SK-N-DZ (cell line): ENCODE measurements around the gene AGAP1.
"Not testable (repeated sequence)": the region's sequence is repeated elsewhere in the genome, so short reads cannot be mapped to it uniquely, and the experiment has no call there.

Experiments
- DNase-seq: peaks from one replicate; pipeline ENCODE4 v3.0.0-alpha.2; 2015; ENCODE audit warnings: low spot score

Gene AGAP1

GRCh38 chr2:235762832-235763598, 269.2 kb downstream of the AGAP1 start:
- no peak for DNase-seq

DNA sequence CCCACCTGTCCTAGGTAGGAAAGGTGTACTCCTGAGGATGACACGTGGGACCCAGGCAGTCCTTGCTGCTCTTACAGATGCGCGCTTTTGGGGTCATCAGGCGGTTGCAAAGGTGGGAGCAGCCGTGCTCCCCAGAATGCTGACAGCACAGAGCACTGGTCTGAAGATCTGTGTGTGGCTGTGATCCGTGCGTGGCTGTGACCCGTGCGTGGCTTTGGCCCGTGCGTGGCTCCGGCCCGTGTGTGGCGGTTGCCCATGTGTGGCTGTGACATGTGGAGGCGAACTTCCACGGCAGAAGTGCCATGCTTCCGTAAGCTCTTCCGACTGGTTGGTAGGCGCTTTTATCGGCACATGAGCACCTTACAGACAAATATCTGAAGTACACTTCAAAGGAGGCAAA, 270.0 kb downstream of the AGAP1 start:
- no peak for DNase-seq

DNA sequence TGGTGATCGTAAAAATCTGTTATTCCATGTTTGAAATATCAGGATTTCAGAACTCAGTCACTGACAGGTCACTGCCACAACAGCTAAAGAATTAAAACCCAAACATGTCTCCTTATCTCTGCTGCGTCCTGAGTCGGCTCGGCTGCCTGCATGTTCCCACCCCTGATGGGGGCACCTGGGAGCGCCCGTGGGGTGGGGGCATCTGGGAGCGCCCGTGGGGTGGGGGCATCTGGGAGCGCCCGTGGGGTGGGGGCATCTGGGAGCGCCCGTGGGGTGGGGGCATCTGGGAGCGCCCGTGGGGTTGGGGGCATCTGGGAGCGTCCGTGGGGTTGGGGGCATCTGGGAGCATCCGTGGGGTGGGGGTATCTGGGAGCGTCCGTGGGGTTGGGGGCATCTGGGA, 270.6 kb downstream of the AGAP1 start:
- not testable (repeated sequence) for DNase-seq

- no peak for DNase-seq
Observed at GRCh38 chr2:235765181-235765820, 271.5 kb downstream of the AGAP1 start.

DNA sequence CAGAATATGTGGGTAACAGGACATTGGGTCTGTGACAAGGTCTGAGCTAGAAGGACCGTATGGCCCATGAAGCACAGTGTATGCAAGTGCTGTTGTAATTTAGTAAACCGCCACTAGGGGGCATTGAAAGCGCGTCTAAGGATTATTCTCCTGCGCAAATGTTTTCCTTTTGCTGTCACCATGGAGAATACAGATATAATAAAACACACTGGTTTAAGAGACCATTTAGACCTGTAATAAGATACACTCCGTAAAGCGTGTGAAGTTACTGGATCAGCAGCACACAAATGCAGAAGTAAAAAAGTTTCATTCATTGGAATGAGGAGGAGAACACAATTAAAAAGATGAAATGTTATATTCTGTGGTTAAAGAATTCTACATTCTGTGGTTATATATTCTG, 272.4 kb downstream of the AGAP1 start:
- DNase-seq: peak; percentile 55

DNA sequence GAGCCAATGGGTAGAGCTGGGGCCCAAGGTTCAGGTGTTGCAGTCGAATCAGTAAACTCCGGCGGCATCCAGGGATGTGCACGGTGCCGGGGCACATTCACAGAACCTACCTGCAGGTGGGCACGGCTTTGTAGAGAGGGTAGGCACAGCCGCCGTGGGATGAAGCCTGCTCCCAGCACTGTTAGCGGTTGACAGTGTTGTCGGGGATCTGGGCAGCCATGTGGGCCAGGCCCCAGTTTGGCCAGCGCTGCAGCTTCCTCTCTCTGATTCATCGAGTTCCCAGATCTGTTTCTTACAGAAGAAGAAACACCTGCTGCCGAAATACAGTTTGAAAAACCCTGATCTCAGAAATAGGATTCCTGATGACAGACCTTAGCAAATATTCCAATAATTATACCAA, 274.8 kb downstream of the AGAP1 start:
- DNase-seq: no peak

DNA sequence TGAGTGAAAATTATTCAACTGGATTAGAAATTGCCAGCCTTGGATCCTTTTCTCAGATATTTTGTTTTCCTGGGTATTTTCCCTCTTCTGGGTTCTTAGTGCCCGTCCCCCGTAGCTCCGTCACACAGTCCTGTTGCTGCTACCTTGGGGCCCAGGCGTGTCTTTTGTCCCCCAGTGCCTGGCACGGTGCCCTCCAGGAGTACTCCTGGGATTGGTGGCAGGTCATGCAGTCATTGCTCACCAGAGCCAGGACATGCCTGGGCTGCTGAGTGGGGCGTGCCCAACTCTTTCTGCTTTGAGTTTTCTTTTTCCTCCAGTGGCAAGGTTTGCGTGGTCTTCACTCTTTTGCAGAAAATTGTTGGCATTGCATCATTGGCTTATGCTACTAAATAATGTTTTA, 275.2 kb downstream of the AGAP1 start:
- DNase-seq: no peak

GRCh38 chr2:235770909-235771820, 277.3 kb downstream of the AGAP1 start:
- DNase-seq: no peak

GRCh38 chr2:235773188-235773928, 279.5 kb downstream of the AGAP1 start:
- no peak for DNase-seq

GRCh38 chr2:235774153-235774870, 280.5 kb downstream of the AGAP1 start:
- DNase-seq: peak; percentile 29

DNA sequence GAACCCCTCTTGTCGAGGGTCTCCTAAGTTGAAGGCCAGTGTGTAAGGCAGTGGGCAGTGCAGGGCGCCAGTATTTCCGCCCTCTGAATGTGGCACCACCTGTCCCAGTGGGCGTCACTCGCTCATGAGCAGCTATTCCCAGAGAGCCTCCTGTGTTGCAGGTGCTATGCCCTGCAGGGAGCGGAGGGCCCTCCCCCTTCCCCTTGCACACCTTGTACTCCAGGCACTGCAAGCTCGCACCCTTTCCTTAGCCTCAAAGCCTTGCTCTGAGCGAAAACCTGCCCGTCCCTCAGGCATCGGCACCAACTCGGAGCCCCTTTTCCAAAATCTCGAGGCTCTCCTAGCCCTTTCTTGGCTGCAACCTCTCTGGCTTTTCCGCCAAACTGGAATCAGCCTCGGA, 282.7 kb downstream of the AGAP1 start:
- DNase-seq: no peak

DNA sequence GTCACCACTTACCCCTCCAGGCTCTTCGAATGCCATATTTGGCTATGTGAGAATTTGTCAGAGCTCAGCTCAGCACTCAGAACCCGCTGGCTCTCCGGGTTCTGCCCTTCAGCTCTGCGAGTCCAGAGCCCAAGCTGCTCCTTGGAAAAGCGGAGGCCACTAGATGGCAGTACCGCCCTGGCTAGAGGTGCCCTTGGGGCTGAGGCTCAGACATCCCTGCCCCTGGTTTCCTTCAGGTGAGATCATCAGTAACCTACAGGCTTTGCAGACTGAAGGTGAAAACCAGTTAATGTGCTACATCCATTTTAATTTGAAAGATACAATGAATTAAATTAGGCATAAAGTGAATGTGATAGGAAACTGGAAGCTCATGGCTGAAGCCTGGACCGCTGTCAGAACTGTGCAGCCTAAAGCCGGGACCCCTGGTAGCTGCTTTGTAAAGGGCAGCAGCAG, 285.6 kb downstream of the AGAP1 start:
- DNase-seq: peak; percentile 58

- no peak for DNase-seq
Observed at GRCh38 chr2:235780401-235780800, 286.6 kb downstream of the AGAP1 start.

GRCh38 chr2:235781775-235782174, 287.9 kb downstream of the AGAP1 start:
- no peak for DNase-seq

DNA sequence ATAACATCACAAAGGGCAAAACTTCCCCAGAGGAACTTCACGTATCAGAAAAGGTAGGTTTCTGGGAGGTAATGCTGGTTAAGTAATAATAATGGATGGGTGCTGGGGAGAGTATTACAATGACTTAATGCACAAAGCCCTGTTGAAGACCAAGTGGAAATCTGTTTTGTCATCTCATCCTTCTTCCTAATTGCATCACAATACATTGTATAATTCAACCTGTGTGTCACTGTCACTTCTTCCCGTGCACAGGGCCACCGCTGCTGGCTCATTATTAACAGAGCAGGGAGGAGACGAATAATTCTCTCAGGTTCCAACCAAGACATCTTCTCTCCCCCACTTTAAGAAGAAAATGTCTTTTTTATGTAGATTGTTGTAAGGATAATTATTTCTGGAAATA, 290.9 kb downstream of the AGAP1 start:
- DNase-seq: no peak

- DNase-seq: no peak
Observed at GRCh38 chr2:235789552-235789951, 295.7 kb downstream of the AGAP1 start.

- peak; percentile 74 for DNase-seq
Observed at GRCh38 chr2:235793163-235793752, 299.4 kb downstream of the AGAP1 start.

GRCh38 chr2:235799281-235799680, 305.4 kb downstream of the AGAP1 start:
- no peak for DNase-seq

DNA sequence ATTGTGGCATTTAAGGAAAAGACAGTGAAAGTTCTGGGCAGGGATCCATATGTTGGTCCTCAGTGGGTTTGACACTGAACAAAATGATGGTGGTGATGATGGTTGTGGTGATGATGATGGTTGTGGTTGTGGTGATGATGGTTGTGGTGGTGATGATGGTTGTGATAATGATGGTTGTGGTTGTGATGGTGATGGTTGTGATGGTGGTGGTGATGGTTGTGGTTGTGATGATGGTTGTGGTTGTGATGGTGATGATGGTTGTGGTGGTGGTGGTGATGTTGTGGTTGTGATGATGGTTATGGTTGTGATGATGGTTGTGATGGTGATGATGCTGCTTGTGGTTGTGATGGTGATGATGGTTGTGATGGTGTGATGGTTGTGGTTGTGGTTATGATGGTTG, 308.7 kb downstream of the AGAP1 start:
- DNase-seq: no peak

DNA sequence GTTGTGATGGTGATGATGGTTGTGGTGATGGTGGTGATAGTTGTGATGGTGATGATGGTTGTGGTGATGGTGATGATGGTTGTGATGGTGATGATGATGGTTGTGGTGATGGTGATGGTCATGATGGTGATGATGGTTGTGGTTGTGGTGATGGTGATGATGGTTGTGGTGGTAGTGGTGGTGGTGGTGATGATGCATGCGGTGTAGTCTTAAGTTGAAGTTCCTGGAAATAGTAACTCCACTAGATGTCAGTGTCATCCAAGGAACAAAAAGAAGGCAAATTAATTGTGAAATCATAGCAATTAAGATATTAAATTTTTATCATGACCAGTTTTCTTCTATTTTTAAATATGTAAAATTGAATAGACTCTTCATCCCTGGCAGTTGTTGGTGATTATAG, 309.2 kb downstream of the AGAP1 start:
- DNase-seq: no peak
